Measurements from ENCODE around the gene EVA1C.
"Not testable (repeated sequence)": the region's sequence is repeated elsewhere in the genome, so short reads cannot be mapped to it uniquely, and the experiment has no call there.

Gene EVA1C

GRCh38 chr21:32530809-32531208 is 118.3 kb downstream of the EVA1C start:
- DNase-seq (ENCODE audit: low read depth in 2 of 2): not testable (repeated sequence)

- not testable (repeated sequence) for DNase-seq (ENCODE audit: low read depth in 2 of 2)
Observed at GRCh38 chr21:32531561-32531960, 119.1 kb downstream of the EVA1C start.

GRCh38 chr21:32532636-32533035 is 120.1 kb downstream of the EVA1C start:
- DNase-seq (ENCODE audit: low read depth in 2 of 2): no peak

GRCh38 chr21:32533053-32533452 is 120.5 kb downstream of the EVA1C start:
- DNase-seq (ENCODE audit: low read depth in 2 of 2): no peak

- DNase-seq (ENCODE audit: low read depth in 2 of 2): no peak
Observed at GRCh38 chr21:32533611-32534010, 121.1 kb downstream of the EVA1C start.

GRCh38 chr21:32534113-32534512 is 121.6 kb downstream of the EVA1C start:
- DNase-seq (ENCODE audit: low read depth in 2 of 2): no peak

GRCh38 chr21:32535612-32536011 is 123.1 kb downstream of the EVA1C start:
- no peak for DNase-seq (ENCODE audit: low read depth in 2 of 2)

GRCh38 chr21:32537569-32537881 is 125.0 kb downstream of the EVA1C start:
- DNase-seq (ENCODE audit: low read depth in 2 of 2): no peak

- peak in 1 of 2 donors; percentile 17 for DNase-seq (ENCODE audit: low read depth in 2 of 2)
Observed at GRCh38 chr21:32538147-32538792, 125.8 kb downstream of the EVA1C start.

GRCh38 chr21:32539378-32539777 is 126.9 kb downstream of the EVA1C start:
- DNase-seq (ENCODE audit: low read depth in 2 of 2): no peak

GRCh38 chr21:32543056-32543455 is 130.6 kb downstream of the EVA1C start:
- not testable (repeated sequence) for DNase-seq (ENCODE audit: low read depth in 2 of 2)

- no peak for DNase-seq (ENCODE audit: low read depth in 2 of 2)
Observed at GRCh38 chr21:32543975-32544374, 131.5 kb downstream of the EVA1C start.

GRCh38 chr21:32544697-32545096 is 132.2 kb downstream of the EVA1C start:
- no peak for DNase-seq (ENCODE audit: low read depth in 2 of 2)

- DNase-seq (ENCODE audit: low read depth in 2 of 2): no peak
Observed at GRCh38 chr21:32545948-32546441, 133.5 kb downstream of the EVA1C start.

GRCh38 chr21:32547018-32547417 is 134.5 kb downstream of the EVA1C start:
- DNase-seq (ENCODE audit: low read depth in 2 of 2): no peak

GRCh38 chr21:32548978-32549377 is 136.5 kb downstream of the EVA1C start:
- DNase-seq (ENCODE audit: low read depth in 2 of 2): no peak

GRCh38 chr21:32549440-32549839 is 136.9 kb downstream of the EVA1C start:
- DNase-seq (ENCODE audit: low read depth in 2 of 2): no peak

GRCh38 chr21:32549886-32550285 is 137.4 kb downstream of the EVA1C start:
- DNase-seq (ENCODE audit: low read depth in 2 of 2): no peak

GRCh38 chr21:32554832-32555638 is 142.5 kb downstream of the EVA1C start:
- DNase-seq (ENCODE audit: low read depth in 2 of 2): no peak

GRCh38 chr21:32558106-32558505 is 145.6 kb downstream of the EVA1C start:
- DNase-seq (ENCODE audit: low read depth in 2 of 2): no peak

- no peak for DNase-seq (ENCODE audit: low read depth in 2 of 2)
Observed at GRCh38 chr21:32559006-32559610, 146.6 kb downstream of the EVA1C start.

GRCh38 chr21:32560896-32561295 is 148.4 kb downstream of the EVA1C start:
- no peak for DNase-seq (ENCODE audit: low read depth in 2 of 2)

GRCh38 chr21:32561476-32561875 is 149.0 kb downstream of the EVA1C start:
- not testable (repeated sequence) for DNase-seq (ENCODE audit: low read depth in 2 of 2)
